CD4-positive, alpha-beta memory T cell (primary cell): ENCODE results near the gene PPM1H. TPM values are rescaled to one million over a fixed set of nuclear protein-coding genes. Genes with fewer than 3 reads are reported as not detected.

Source experiments
- CTCF ChIA-PET: fragments of 350-600 bp; sonication (Branson Sonifier 250); formaldehyde crosslinking; loops from one replicate; lab custom pipeline; 2021; ENCODE audit warnings: inconsistent platforms; ENCODE audit not compliant: partially characterized antibody; lab: Charles Lee
- POLR2A ChIA-PET: fragments of 350-600 bp; sonication (Branson Sonifier 250); formaldehyde crosslinking; loops from one replicate; lab custom pipeline; 2021; ENCODE audit not compliant: partially characterized antibody; lab: Charles Lee
- DNase-seq, 5 donors: peaks; one replicate each; pipeline versions ENCODE4 v3.0.0 to v3.0.0-alpha.2; 2020 to 2022; ENCODE audit warnings: mixed read lengths in 1 of 5
- H3K27ac ChIP-seq: one replicate; pipeline ENCODE4 v1.7.0; 2013; ENCODE audit warnings: low read depth, low read length
- H3K27me3 ChIP-seq: 2 replicates; pipeline ENCODE4 v1.7.0; 2013; ENCODE audit warnings: mild to moderate bottlenecking, low read length, moderate library complexity; ENCODE audit not compliant: insufficient read depth
- H3K36me3 ChIP-seq: 2 replicates; pipeline ENCODE4 v1.7.0; 2013; ENCODE audit warnings: mild to moderate bottlenecking, low read length, moderate library complexity; ENCODE audit not compliant: insufficient read depth
- H3K4me1 ChIP-seq: 2 replicates; pipeline ENCODE4 v1.7.0; 2013; ENCODE audit warnings: mild to moderate bottlenecking, low read length, moderate library complexity; ENCODE audit not compliant: insufficient read depth
- H3K4me3 ChIP-seq, 2 donors: one replicate each; pipeline ENCODE4 v1.7.0; 2013; ENCODE audit warnings: low read length in 2 of 2, mild to moderate bottlenecking in 1 of 2
- H3K9me3 ChIP-seq, 2 donors: one replicate each; pipeline ENCODE4 v1.7.0; 2013; ENCODE audit warnings: low read length in 2 of 2, control low read depth in 1 of 2; ENCODE audit not compliant: control insufficient read depth in 1 of 2
- H3K27ac Mint-ChIP-seq, 7 donors: one replicate each; pipeline ENCODE4 v1.8.0; 2020 to 2021; ENCODE audit warnings: mixed read lengths in 7 of 7, mild to moderate bottlenecking in 6 of 7, inconsistent platforms in 3 of 7, moderate library complexity in 3 of 7
- H3K27me3 Mint-ChIP-seq, 2 donors: one replicate each; pipeline ENCODE4 v1.8.0; 2020 to 2021; ENCODE audit warnings: mixed read lengths in 2 of 2
- H3K36me3 Mint-ChIP-seq, 2 donors: one replicate each; pipeline ENCODE4 v1.8.0; 2020 to 2021; ENCODE audit warnings: mixed read lengths in 2 of 2, inconsistent platforms in 1 of 2, mild to moderate bottlenecking in 1 of 2
- H3K4me1 Mint-ChIP-seq, 4 donors: one replicate each; pipeline ENCODE4 v1.8.0; 2020 to 2021; ENCODE audit warnings: mixed read lengths in 4 of 4, mild to moderate bottlenecking in 1 of 4
- H3K4me3 Mint-ChIP-seq, 8 donors: one replicate each; pipeline ENCODE4 v1.8.0; 2020 to 2021; ENCODE audit warnings: mixed read lengths in 8 of 8, mild to moderate bottlenecking in 7 of 8, moderate library complexity in 6 of 8, inconsistent platforms in 3 of 8
- H3K9me3 Mint-ChIP-seq, 8 donors: one replicate each; pipeline ENCODE4 v1.8.0; 2020 to 2021; ENCODE audit warnings: mixed read lengths in 8 of 8, mild to moderate bottlenecking in 5 of 8, inconsistent platforms in 3 of 8, moderate library complexity in 1 of 8
- intact Hi-C: fragments of 100-400 bp; cut with micrococcal nuclease; formaldehyde crosslinking; loops from one replicate; pipeline ENCODE4 v1.15.1; 2023
- polyA plus RNA-seq, 2 donors: library from polyadenylated mRNA; unstranded; fragments of 300-500 nt; fragmentation: Illumina TruSeq; gene quantifications; one replicate each; pipeline ENCODE4 v1.2.3, GENCODE V29; 2021
- total RNA-seq, 2 experiments: library from RNA; stranded (reverse); gene quantifications; one replicate each; pipeline ENCODE4 v1.2.3, GENCODE V29; 2021

Gene PPM1H
- total and polyA plus RNA-seq, 4 experiments from 2014 or later = 0.06 to 0.14 TPM; not detected in 2

GRCh38 chr12:62635649-62636048 lies 299.3 kb downstream of the PPM1H start:
- ChIA-PET POLR2A (no interaction called here), CTCF (interaction anchor here (1.0 kb wide), 1 partner anchor 51 kb away, joined by 3 read pairs; no protein-coding TSS in a partner anchor)
- no peak overlapping the region for H3K27ac Mint-ChIP-seq
- H3K9me3 Mint-ChIP-seq = peaks cover 0 to 2% (median 0%) of the 10 kb centered on the region in 8 donors
- H3K4me1 Mint-ChIP-seq = peaks cover 3 to 19% (median 10%) of the 10 kb centered on the region in 4 donors
- no peak overlapping the region for H3K4me3 Mint-ChIP-seq
- Histone ChIP-seq H3K27me3 (peaks cover 14% of the 10 kb centered on the region), H3K36me3 (no peaks in the 10 kb centered on the region), H3K9me3 (no peaks in the 10 kb centered on the region), H3K27ac (no peak overlapping the region), H3K4me1 (peaks cover 15% of the 10 kb centered on the region), H3K4me3 (no peak overlapping the region)
- H3K27me3 Mint-ChIP-seq = peaks cover 36 to 48% of the 10 kb centered on the region in 2 donors
- DNase-seq = no peak
- H3K36me3 Mint-ChIP-seq = no peaks in the 10 kb centered on the region
- intact Hi-C loops = no loop called here

- Mint-ChIP-seq H3K4me1 (peaks cover 3 to 19% (median 10%) of the 10 kb centered on the region in 4 donors), H3K36me3 (no peaks in the 10 kb centered on the region), H3K27ac (no peak overlapping the region), H3K4me3 (peak overlapping the region; percentile 78 to 91 (median 82)), H3K27me3 (peaks cover 51 to 69% of the 10 kb centered on the region in 2 donors), H3K9me3 (no peaks in the 10 kb centered on the region)
- H3K4me1 ChIP-seq = peaks cover 12% of the 10 kb centered on the region
- peak in 2 of 5 donors; percentile 4 to 9 for DNase-seq
- POLR2A ChIA-PET = no interaction called here
- H3K36me3 ChIP-seq = no peaks in the 10 kb centered on the region
- peak overlapping the region in 1 of 2 donors; percentile 44 for H3K4me3 ChIP-seq
- intact Hi-C loops = no loop called here
- CTCF ChIA-PET = interaction anchor here (0.6 to 1.2 kb wide), 2 partner anchors 8 to 25 kb away, joined by 3 to 4 read pairs; no protein-coding TSS in a partner anchor
- H3K27ac ChIP-seq = no peak overlapping the region
- H3K27me3 ChIP-seq = peaks cover 14% of the 10 kb centered on the region
- no peaks in the 10 kb centered on the region for H3K9me3 ChIP-seq
These were observed 302.5 kb downstream of the PPM1H start for GRCh38 chr12:62632411-62632918.

- Mint-ChIP-seq H3K4me1 (peaks cover 3 to 19% (median 10%) of the 10 kb centered on the region in 4 donors), H3K27me3 (peaks cover 51 to 76% of the 10 kb centered on the region in 2 donors), H3K36me3 (no peaks in the 10 kb centered on the region), H3K27ac (peak overlapping the region in 2 of 7 donors; percentile 11 to 87), H3K4me3 (peak overlapping the region; percentile 78 to 91 (median 82)), H3K9me3 (no peaks in the 10 kb centered on the region)
- Histone ChIP-seq H3K4me1 (peaks cover 12% of the 10 kb centered on the region), H3K9me3 (no peaks in the 10 kb centered on the region), H3K27me3 (peaks cover 14% of the 10 kb centered on the region), H3K27ac (no peak overlapping the region), H3K36me3 (no peaks in the 10 kb centered on the region), H3K4me3 (peak overlapping the region in 1 of 2 donors; percentile 44)
- DNase-seq = peak in 2 of 5 donors; percentile 3 to 11
- CTCF ChIA-PET = interaction anchor here (0.6 to 1.2 kb wide), 2 partner anchors 9 to 26 kb away, joined by 3 to 4 read pairs; no protein-coding TSS in a partner anchor
- intact Hi-C loops = no loop called here
- POLR2A ChIA-PET = no interaction called here
These were observed 303.2 kb downstream of the PPM1H start for GRCh38 chr12:62631471-62632410.

- Mint-ChIP-seq H3K9me3 (no peaks in the 10 kb centered on the region), H3K27ac (no peak overlapping the region), H3K27me3 (peaks cover 45 to 67% of the 10 kb centered on the region in 2 donors), H3K4me3 (no peak overlapping the region), H3K4me1 (peaks cover 3 to 19% (median 10%) of the 10 kb centered on the region in 4 donors), H3K36me3 (no peaks in the 10 kb centered on the region)
- CTCF ChIA-PET = interaction anchor here (0.9 kb wide), 1 partner anchor 21 kb away, joined by 3 read pairs; no protein-coding TSS in a partner anchor
- POLR2A ChIA-PET = no interaction called here
- Histone ChIP-seq H3K9me3 (no peaks in the 10 kb centered on the region), H3K27ac (no peak overlapping the region), H3K36me3 (no peaks in the 10 kb centered on the region), H3K4me3 (no peak overlapping the region), H3K27me3 (peaks cover 14% of the 10 kb centered on the region), H3K4me1 (peaks cover 12% of the 10 kb centered on the region)
- no peak for DNase-seq
- intact Hi-C loops = no loop called here
These were observed 304.8 kb downstream of the PPM1H start for GRCh38 chr12:62629971-62630739.

GRCh38 chr12:62629413-62629812 lies 305.5 kb downstream of the PPM1H start:
- H3K27me3 ChIP-seq = peaks cover 14% of the 10 kb centered on the region
- H3K4me1 ChIP-seq = peaks cover 12% of the 10 kb centered on the region
- H3K9me3 ChIP-seq = no peaks in the 10 kb centered on the region
- H3K4me3 Mint-ChIP-seq = no peak overlapping the region
- H3K4me1 Mint-ChIP-seq = peaks cover 3 to 19% (median 10%) of the 10 kb centered on the region in 4 donors
- H3K27me3 Mint-ChIP-seq = peaks cover 41 to 63% of the 10 kb centered on the region in 2 donors
- H3K36me3 Mint-ChIP-seq = no peaks in the 10 kb centered on the region
- ChIA-PET CTCF (interaction anchor here (0.9 kb wide), 1 partner anchor 22 kb away, joined by 3 read pairs; no protein-coding TSS in a partner anchor), POLR2A (no interaction called here)
- H3K27ac Mint-ChIP-seq = no peak overlapping the region
- no peak overlapping the region for H3K27ac ChIP-seq
- DNase-seq = no peak
- no peaks in the 10 kb centered on the region for H3K9me3 Mint-ChIP-seq
- intact Hi-C loops = no loop called here
- no peak overlapping the region for H3K4me3 ChIP-seq
- H3K36me3 ChIP-seq = no peaks in the 10 kb centered on the region

DNA sequence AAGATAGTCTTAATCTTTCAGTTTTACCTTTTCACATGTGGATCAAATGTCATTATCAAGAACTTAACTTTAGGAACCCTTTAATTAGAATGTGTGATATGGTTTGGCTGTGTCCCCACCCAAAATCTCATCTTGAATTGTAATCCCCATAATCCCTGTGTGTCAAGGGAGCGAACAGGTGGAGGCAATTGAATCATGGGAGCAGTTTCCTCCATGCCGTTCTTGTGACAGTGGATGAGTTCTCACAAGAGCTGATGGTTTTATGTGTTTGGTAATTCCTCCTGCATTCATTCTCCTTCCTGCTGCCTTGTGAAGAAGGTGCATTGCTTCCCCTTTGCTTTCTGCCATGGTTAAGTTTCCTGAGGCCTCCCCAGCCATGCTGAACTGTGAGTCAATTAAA lies 307.8 kb downstream of the PPM1H start:
- Histone ChIP-seq H3K4me3 (no peak overlapping the region), H3K36me3 (no peaks in the 10 kb centered on the region), H3K9me3 (no peaks in the 10 kb centered on the region), H3K27ac (no peak overlapping the region), H3K27me3 (peaks cover 8% of the 10 kb centered on the region), H3K4me1 (peaks cover 7% of the 10 kb centered on the region)
- ChIA-PET POLR2A (no interaction called here), CTCF (no interaction called here)
- no peak for DNase-seq
- Mint-ChIP-seq H3K27me3 (peaks cover 23 to 43% of the 10 kb centered on the region in 2 donors), H3K27ac (peak overlapping the region in 1 of 7 donors; percentile 18), H3K4me3 (no peak overlapping the region), H3K9me3 (no peaks in the 10 kb centered on the region), H3K36me3 (no peaks in the 10 kb centered on the region), H3K4me1 (peaks cover 2 to 13% (median 4%) of the 10 kb centered on the region in 4 donors)
- intact Hi-C loops = no loop called here
